WTC11 (cell line): ENCODE data around the gene LZTS2. TPM values are rescaled to one million over a fixed set of nuclear protein-coding genes. Genes with fewer than 3 reads are reported as not detected.

Experiments used
- ATAC-seq: fragments of 200-7000 bp; cut with Tn5 transposase; 2 replicates; pipeline ENCODE4 v1.10.0; 2021; ENCODE audit warnings: mild to moderate bottlenecking, moderate library complexity
- CTCF ChIA-PET: fragments of 300-600 bp; sonication (Branson Sonifier 250); formaldehyde crosslinking; loops from one replicate; lab custom pipeline; 2021; ENCODE audit warnings: antibody characterized with exemption; lab: Charles Lee
- POLR2A ChIA-PET: fragments of 350-600 bp; sonication (Branson Sonifier 250); formaldehyde crosslinking; loops from one replicate; lab custom pipeline; 2021; ENCODE audit warnings: antibody characterized with exemption; lab: Charles Lee
- DNase-seq: peaks from one replicate; pipeline ENCODE4 v3.0.0; 2021; ENCODE audit warnings: low spot score
- H3K27ac Mint-ChIP-seq: 2 replicates; pipeline ENCODE4 v1.8.0; 2021; ENCODE audit warnings: mixed read lengths
- H3K27me3 Mint-ChIP-seq: 2 replicates; pipeline ENCODE4 v1.8.0; 2021; ENCODE audit warnings: low read depth, mild to moderate bottlenecking, moderate library complexity, mixed read lengths
- H3K36me3 Mint-ChIP-seq: 2 replicates; pipeline ENCODE4 v1.8.0; 2021; ENCODE audit warnings: mixed read lengths
- H3K4me1 Mint-ChIP-seq: 2 replicates; pipeline ENCODE4 v1.8.0; 2022; ENCODE audit warnings: mixed read lengths
- H3K4me3 Mint-ChIP-seq: 2 replicates; pipeline ENCODE4 v1.8.0; 2021; ENCODE audit warnings: mild to moderate bottlenecking, moderate library complexity, mixed read lengths
- H3K9me3 Mint-ChIP-seq: 2 replicates; pipeline ENCODE4 v1.8.0; 2021; ENCODE audit warnings: mixed read lengths
- ETV6 ChIP-seq: sonication (generic); formaldehyde crosslinking; IDR thresholded peaks from 2 replicates; pipeline ENCODE4 v1.8.1; 2022; ENCODE audit warnings: mild to moderate bottlenecking, missing genetic modification reagents
- FOXK1 ChIP-seq: sonication (generic); formaldehyde crosslinking; IDR thresholded peaks from 2 replicates; pipeline ENCODE4 v1.8.0; 2022; ENCODE audit warnings: mild to moderate bottlenecking, moderate library complexity, missing genetic modification reagents
- GABPB1 ChIP-seq: sonication (generic); formaldehyde crosslinking; IDR thresholded peaks from 2 replicates; pipeline ENCODE4 v1.8.1; 2023; ENCODE audit warnings: mild to moderate bottlenecking, missing genetic modification reagents
- JAZF1 ChIP-seq: fragments of 250-450 bp; sonication (Bioruptor Pico); IDR thresholded peaks from 2 replicates; pipeline ENCODE4 v1.9.0; 2021; ENCODE audit warnings: moderate library complexity, mild to moderate bottlenecking, inconsistent platforms
- KAT7 ChIP-seq: sonication (generic); formaldehyde crosslinking; IDR thresholded peaks from 2 replicates; pipeline ENCODE4 v1.8.1; 2023; ENCODE audit warnings: missing genetic modification reagents, mild to moderate bottlenecking, borderline replicate concordance
- NFYB ChIP-seq: sonication (generic); formaldehyde crosslinking; conservative IDR thresholded peaks from 2 replicates; pipeline ENCODE4 v1.8.0; 2022; ENCODE audit warnings: low read depth, missing genetic modification reagents
- SMAD3 ChIP-seq: sonication (generic); formaldehyde crosslinking; IDR thresholded peaks from 2 replicates; pipeline ENCODE4 v1.8.0; 2022; ENCODE audit warnings: missing genetic modification reagents, mild to moderate bottlenecking, borderline replicate concordance
- SP1 ChIP-seq: sonication (generic); formaldehyde crosslinking; conservative IDR thresholded peaks from 2 replicates; pipeline ENCODE4 v1.8.1; 2022; ENCODE audit warnings: missing genetic modification reagents
- TP53 ChIP-seq: sonication (generic); formaldehyde crosslinking; IDR thresholded peaks from 2 replicates; pipeline ENCODE4 v1.8.1; 2023; ENCODE audit warnings: mild to moderate bottlenecking, missing genetic modification reagents
- ZBTB21 ChIP-seq: sonication (generic); formaldehyde crosslinking; IDR thresholded peaks from 2 replicates; pipeline ENCODE4 v1.8.1; 2023; ENCODE audit warnings: mild to moderate bottlenecking, missing genetic modification reagents, borderline replicate concordance
- ZNF121 ChIP-seq: sonication (generic); formaldehyde crosslinking; IDR thresholded peaks from 2 replicates; pipeline ENCODE4 v1.8.0; 2023; ENCODE audit warnings: missing genetic modification reagents
- ZNF423 ChIP-seq: fragments of 250-450 bp; sonication (Bioruptor Pico); IDR thresholded peaks from 2 replicates; pipeline ENCODE4 v2.1.2; 2022; ENCODE audit warnings: mild to moderate bottlenecking, moderate library complexity
- total RNA-seq: library from RNA; stranded (reverse); gene quantifications from 3 replicates; pipeline ENCODE4 v1.2.3, GENCODE V29; 2021
- TF ChIP-seq, protein P1 (sequence below): fragments of 250-450 bp; sonication (Bioruptor Pico); IDR thresholded peaks from 2 replicates; pipeline ENCODE4 v1.8.0; 2021; ENCODE audit warnings: mild to moderate bottlenecking
- TF ChIP-seq, protein P2 (sequence below): sonication (generic); formaldehyde crosslinking; IDR thresholded peaks from 2 replicates; pipeline ENCODE4 v1.8.1; 2022; ENCODE audit warnings: mild to moderate bottlenecking, missing genetic modification reagents, moderate library complexity, borderline replicate concordance
- TF ChIP-seq, protein P3 (sequence below): sonication (generic); formaldehyde crosslinking; IDR thresholded peaks from 2 replicates; pipeline ENCODE4 v1.8.1; 2023; ENCODE audit warnings: mild to moderate bottlenecking, missing genetic modification reagents

Gene LZTS2
- total RNA-seq, 1 experiment from 2014 or later: 84.6 TPM

DNA sequence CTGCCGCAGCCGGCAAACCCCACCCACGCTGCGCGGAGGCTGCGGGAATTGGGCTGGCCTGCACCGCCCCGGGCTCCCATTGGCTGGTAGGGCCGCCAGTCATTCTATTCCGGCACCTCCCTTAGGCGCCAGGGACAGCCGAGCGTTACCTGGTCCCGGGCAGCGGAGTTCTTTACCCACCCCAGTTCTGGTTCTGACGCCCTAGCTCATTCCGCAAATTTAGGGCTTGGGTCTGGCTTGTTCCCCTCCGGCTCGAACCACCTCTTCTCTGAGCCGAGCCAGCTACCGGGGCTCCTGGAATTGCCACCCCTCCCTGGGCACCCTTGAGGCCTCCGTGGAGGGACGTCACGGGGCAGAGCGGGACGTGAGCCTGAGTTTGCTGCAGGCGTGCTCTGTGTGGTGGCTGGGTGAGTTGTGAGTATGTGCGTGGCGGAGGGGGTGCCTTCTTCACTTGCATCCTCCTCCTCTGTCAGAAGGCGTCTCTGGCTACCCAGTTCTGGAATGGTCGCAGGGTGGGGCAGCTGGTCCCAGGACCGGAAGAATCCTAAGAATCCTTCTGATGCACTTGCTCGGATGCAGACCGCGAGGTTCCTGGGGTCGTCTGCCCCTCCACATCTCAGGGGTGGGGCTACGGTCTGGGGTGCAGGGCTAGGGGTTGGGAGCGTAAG lies 31.7 kb downstream of the LZTS2 start, which contains the start of the genes PDZD7 and SFXN3:
TSS of gene PDZD7 (minus strand) at position 2 of the 668 bp plus-strand sequence. CDS start 910 bp downstream, outside the sequence.
TSS of gene SFXN3 (plus strand) at position 107 of the 668 bp plus-strand sequence. CDS start 3,461 bp downstream, outside the sequence.
- no peak within 1 kb of the TSS for H3K27ac Mint-ChIP-seq
- POLR2A ChIA-PET: interaction anchor here (0.7 to 1.9 kb wide), 4 partner anchors 12 to 35 kb away, joined by 3 to 10 read pairs (median 4); no protein-coding TSS in a partner anchor
- DNase-seq (peak; percentile 97), ATAC-seq (peak; percentile 88)
- no peaks in the 10 kb centered on the region for H3K9me3 Mint-ChIP-seq
- CTCF ChIA-PET: interaction anchor here (0.6 to 6.9 kb wide), 30 partner anchors 9 to 469 kb away, joined by 3 to 219 read pairs (median 4); partner anchors contain the start of genes KAZALD1, LZTS2, MRPL43 and SEMA4G
- H3K4me3 Mint-ChIP-seq: peak within 1 kb of the TSS; percentile 75
- peaks cover 55% of the 10 kb centered on the region for H3K27me3 Mint-ChIP-seq
- no peaks in the 10 kb centered on the region for H3K36me3 Mint-ChIP-seq
- TF ChIP-seq SP1 (peak; percentile 73), NFYB (CRISPR knock-in tag) (peak; percentile 99), ETV6 (CRISPR knock-in tag) (peak; percentile 16; the same call in 1 of the 2 replicates), GABPB1 (CRISPR knock-in tag) (no peak)
- TF ChIP-seq, all 79 proteins: peak for 3
- peaks cover 36% of the 10 kb centered on the region for H3K4me1 Mint-ChIP-seq

DNA sequence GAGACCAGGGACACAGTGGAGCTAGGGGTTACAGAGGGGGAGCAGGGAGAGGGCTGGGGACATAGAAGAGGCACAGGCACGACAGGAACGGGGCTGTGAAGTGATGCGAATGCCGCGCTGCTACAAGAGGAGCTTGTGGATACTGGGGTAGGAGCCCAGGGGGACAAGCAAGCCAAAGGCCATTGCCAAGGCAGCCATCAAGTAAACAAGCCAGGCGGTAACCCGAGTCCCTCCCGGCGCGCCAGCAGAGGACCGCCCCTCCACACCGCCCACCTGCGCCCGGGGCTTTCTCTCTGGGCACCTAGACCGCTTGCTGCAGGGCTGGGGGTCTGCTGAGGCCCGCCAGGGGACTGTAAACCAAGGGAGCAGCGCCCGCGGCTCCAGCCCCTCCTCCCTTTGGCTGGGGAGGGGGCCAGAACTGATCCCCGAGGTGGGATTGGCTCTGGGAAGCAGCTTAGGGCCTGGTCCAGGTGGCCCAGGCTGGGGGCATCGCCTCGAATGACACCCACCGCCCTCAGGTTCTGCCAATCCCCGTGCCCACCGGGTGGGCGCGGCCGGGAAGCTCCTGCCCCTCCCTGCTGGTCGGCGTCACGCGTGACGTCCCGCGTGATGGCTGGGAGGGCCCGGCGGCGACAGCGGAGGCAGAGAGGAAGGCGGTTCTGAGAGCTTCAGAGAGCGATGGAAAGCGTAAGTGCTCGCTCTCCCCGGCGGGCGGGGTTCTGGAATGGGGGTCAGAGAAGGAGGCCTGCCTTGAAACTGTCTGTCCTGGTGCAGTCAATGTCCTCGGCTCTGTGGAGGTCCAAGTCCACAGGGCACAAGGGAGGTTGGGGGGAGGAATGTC lies 32.4 kb downstream of the LZTS2 start:
- peak overlapping the region; percentile 75 for H3K4me3 Mint-ChIP-seq
- peaks cover 57% of the 10 kb centered on the region for H3K27me3 Mint-ChIP-seq
- no peak overlapping the region for H3K27ac Mint-ChIP-seq
- H3K9me3 Mint-ChIP-seq: no peaks in the 10 kb centered on the region
- no peaks in the 10 kb centered on the region for H3K36me3 Mint-ChIP-seq
- TF ChIP-seq ZNF121 (CRISPR knock-in tag) (no peak), SMAD3 (CRISPR knock-in tag) (0 out of 2 replicates have a peak, but pooled peaks have one; percentile 43), GABPB1 (CRISPR knock-in tag) (no peak), JAZF1 (no peak), FOXK1 (CRISPR knock-in tag) (peak; percentile 66; the same call in 1 of the 2 replicates), TP53 (CRISPR knock-in tag) (0 out of 2 replicates have a peak, but pooled peaks have one; percentile 18), ZBTB21 (no peak), KAT7 (CRISPR knock-in tag) (no peak)
- TF ChIP-seq, protein P1, sequence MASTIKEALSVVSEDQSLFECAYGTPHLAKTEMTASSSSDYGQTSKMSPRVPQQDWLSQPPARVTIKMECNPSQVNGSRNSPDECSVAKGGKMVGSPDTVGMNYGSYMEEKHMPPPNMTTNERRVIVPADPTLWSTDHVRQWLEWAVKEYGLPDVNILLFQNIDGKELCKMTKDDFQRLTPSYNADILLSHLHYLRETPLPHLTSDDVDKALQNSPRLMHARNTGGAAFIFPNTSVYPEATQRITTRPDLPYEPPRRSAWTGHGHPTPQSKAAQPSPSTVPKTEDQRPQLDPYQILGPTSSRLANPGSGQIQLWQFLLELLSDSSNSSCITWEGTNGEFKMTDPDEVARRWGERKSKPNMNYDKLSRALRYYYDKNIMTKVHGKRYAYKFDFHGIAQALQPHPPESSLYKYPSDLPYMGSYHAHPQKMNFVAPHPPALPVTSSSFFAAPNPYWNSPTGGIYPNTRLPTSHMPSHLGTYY (CRISPR knock-in tag): no peak
- TF ChIP-seq, protein P2, sequence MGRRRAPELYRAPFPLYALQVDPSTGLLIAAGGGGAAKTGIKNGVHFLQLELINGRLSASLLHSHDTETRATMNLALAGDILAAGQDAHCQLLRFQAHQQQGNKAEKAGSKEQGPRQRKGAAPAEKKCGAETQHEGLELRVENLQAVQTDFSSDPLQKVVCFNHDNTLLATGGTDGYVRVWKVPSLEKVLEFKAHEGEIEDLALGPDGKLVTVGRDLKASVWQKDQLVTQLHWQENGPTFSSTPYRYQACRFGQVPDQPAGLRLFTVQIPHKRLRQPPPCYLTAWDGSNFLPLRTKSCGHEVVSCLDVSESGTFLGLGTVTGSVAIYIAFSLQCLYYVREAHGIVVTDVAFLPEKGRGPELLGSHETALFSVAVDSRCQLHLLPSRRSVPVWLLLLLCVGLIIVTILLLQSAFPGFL (CRISPR knock-in tag): no peak
- peak; percentile 33 for ATAC-seq
- POLR2A ChIA-PET: interaction anchor here (0.9 to 1.9 kb wide), 2 partner anchors 11 to 35 kb away, joined by 5 to 10 read pairs; no protein-coding TSS in a partner anchor
- peaks cover 32% of the 10 kb centered on the region for H3K4me1 Mint-ChIP-seq
- CTCF ChIA-PET: interaction anchor here (0.6 to 6.9 kb wide), 19 partner anchors 10 to 430 kb away, joined by 3 to 219 read pairs (median 9); partner anchors contain the start of genes KAZALD1, LZTS2, MRPL43 and SEMA4G
- DNase-seq: peak; percentile 68

DNA sequence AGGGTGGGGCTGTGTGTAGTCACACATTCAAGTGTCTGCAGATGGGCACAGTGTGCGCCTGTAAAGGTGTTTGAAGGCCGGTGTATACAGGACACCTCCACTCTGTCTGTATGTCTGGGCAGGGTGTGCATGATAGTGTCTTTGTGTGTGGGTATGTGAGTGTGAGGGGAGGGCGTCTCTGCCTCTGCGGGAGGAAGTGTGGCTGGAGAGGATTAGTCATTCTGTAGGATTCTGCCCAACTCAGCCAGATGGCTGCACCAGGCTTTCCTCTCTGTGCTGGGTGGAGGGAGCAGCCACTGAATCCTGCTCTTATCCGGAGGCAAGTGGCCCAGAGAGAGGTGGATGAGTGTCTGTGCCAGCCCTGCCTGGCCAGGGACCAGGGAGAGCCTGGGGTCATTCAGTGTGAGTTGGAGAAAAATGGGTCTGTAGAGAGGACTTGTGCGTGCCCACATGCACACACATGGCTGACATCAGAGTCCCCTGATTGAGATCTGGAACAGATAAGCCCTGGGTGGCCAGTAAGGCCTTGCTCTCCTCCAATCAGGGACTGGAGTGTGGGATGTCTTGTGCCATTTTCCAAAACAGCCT lies 33.1 kb downstream of the LZTS2 start:
- H3K4me1 Mint-ChIP-seq: peaks cover 26% of the 10 kb centered on the region
- ChIA-PET CTCF (interaction anchor here (1.0 to 6.9 kb wide), 14 partner anchors 9 to 182 kb away, joined by 3 to 219 read pairs (median 33); partner anchors contain the start of genes KAZALD1, LZTS2 and SEMA4G), POLR2A (no interaction called here)
- H3K9me3 Mint-ChIP-seq: no peaks in the 10 kb centered on the region
- H3K27me3 Mint-ChIP-seq: peaks cover 64% of the 10 kb centered on the region
- no peaks in the 10 kb centered on the region for H3K36me3 Mint-ChIP-seq
- H3K4me3 Mint-ChIP-seq: peak overlapping the region; percentile 75
- ATAC-seq (no peak), DNase-seq (no peak)
- no peak overlapping the region for H3K27ac Mint-ChIP-seq
- TF ChIP-seq ZNF423 (CRISPR knock-in tag): no peak
- TF ChIP-seq, protein P3, sequence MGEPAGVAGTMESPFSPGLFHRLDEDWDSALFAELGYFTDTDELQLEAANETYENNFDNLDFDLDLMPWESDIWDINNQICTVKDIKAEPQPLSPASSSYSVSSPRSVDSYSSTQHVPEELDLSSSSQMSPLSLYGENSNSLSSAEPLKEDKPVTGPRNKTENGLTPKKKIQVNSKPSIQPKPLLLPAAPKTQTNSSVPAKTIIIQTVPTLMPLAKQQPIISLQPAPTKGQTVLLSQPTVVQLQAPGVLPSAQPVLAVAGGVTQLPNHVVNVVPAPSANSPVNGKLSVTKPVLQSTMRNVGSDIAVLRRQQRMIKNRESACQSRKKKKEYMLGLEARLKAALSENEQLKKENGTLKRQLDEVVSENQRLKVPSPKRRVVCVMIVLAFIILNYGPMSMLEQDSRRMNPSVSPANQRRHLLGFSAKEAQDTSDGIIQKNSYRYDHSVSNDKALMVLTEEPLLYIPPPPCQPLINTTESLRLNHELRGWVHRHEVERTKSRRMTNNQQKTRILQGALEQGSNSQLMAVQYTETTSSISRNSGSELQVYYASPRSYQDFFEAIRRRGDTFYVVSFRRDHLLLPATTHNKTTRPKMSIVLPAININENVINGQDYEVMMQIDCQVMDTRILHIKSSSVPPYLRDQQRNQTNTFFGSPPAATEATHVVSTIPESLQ: no peak
